A172 (cell line): ENCODE measurements around the gene CD19. TPM values are rescaled to one million over a fixed set of nuclear protein-coding genes. Genes with fewer than 3 reads are reported as not detected.
"Not testable (repeated sequence)": the region's sequence is repeated elsewhere in the genome, so short reads cannot be mapped to it uniquely, and the experiment has no call there.

Experiments used
- DNase-seq: peaks from one replicate; pipeline ENCODE4 v3.0.0-alpha.2; 2015; ENCODE audit warnings: low spot score
- total RNA-seq: library from RNA; depleted of rRNA; stranded (reverse); fragments of >200 nt; shearing (Covaris generic); gene quantifications from 2 replicates; pipeline ENCODE4 v1.2.3, GENCODE V29; 2014

CD19 gene
- total RNA-seq, 1 experiment from 2014 or later, result not detected

DNA sequence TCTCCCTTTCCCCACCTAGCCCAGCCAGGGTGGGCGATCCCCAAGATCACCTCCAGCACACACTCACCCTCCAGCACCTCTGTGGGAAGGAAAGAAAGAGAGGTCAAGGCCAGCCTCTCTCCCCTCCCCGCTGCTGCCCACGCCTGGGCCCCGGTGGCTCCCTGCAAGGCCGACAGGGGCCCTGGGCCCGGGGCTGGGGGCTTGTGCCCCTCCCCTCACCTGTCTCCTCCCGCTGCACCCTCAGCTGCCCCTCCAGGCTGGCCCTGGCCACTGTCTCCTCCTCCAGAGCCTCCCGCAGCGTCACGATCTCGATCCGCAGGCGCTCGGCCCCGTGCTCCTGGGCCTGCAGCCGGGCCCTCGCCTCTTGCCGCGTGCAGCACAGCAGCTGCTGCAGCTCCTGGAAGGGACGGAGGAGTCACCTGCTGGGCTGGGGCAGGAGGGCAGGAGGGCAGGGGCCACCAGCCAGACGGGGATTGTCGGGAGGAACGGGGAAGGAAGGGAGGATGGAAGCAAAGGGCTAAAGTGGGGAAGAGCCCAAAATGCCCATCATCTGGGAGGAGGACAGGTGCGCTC lies 25.9 kb upstream of the CD19 start:
- no peak for DNase-seq

DNA sequence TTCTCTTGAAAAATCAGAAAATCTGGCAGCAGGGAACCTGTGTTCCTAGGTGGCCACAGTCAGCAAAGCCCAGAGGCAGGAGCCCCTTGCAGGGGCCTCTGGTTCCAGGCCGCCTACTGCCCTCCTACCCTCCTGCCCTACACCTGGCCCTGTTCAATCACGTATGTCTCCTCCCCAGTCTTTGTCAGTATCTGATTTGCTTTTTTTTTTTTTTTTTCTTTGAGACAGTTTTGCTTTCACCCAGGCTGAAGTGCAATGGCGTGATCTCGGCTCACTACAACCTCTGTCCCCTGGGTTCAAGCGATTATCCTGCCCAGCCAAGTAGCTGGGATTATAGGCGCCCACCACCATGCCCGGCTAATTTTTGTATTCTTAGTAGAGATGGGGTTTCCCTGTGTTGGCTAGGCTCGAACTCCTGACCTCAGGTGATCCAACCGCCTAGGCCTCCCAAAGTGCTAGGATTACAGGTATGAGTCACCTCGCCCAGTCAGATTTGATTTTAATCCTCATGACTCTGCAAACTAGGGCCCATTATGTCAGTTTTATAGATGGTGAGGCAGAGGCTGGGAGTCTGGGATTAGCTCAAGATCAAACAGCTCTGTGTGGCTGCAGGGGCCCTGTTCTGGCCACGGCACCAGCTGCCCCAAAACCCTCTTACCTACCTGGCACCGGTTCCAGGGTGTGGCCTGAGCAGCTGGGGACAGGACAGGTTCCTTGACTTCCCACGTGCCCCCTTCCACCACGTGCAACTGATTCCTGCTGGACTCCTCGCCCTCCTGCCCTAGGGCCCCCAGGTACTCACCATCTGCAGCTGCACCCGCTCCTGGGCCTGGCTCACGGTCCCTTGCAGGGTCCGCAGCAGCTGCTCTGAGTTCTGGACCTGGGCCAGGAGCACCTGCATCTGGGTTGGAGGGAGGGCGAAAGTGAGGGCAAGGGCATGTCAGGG lies 21.4 kb upstream of the CD19 start:
- peak; percentile 62 for DNase-seq

DNA sequence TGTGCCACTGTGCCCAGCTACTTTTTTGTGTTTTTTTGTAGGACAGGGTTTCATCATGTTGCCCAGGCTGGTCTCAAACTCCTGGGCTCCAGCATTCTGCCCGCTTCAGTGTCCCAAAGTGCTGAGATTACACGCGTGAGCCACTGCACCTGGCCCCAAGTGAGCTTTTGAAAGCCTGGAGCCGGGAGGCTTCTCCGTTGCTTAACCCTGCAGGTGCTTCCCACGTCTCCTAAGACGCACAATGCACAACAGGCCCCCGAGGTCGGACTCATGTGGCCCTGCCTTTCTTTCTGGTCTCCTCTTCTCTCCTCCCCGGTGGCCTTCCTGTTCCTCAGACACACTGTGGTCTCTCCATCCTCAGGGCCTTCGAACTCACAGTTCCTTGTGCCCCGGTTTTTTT lies 19.2 kb upstream of the CD19 start:
- no peak for DNase-seq

DNA sequence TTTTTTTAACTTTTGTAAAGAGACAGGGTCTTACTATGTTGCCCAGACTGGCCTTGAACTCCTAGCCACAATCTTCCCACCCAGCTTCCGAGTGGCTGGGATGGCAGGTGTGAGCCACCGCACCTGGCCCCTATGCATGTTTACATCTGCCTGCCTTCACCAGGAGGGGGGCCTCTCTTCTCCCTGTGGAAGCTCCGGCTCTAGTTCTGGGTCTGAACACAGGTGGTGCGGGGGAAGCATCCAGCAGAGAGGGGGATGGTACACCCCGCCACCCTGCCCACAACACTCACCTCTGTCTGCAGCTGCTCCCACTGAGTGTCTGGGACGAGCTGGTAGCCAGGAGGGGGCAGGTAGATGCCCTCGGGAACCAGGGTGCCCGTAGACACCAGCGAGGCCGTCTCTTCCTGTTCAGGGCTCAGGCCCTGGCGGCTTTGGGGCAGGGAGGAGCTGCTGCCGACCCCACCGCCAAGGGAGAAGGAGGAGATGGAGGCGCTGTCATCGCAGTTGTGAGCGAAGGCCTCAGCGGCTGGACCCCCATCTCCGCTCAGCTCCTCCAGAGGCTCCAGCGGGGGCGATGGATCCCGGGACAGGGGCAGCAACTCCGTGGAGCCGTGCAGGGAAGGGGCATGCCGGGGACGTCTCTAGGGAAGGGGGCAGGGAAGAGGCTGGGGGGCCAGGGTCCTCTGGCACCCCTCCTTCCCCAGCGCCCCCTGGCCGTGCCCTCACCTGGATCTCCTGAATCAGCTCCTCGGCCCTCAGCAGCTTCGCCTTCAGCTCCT lies 17.6 kb upstream of the CD19 start:
- DNase-seq, result no peak

DNA sequence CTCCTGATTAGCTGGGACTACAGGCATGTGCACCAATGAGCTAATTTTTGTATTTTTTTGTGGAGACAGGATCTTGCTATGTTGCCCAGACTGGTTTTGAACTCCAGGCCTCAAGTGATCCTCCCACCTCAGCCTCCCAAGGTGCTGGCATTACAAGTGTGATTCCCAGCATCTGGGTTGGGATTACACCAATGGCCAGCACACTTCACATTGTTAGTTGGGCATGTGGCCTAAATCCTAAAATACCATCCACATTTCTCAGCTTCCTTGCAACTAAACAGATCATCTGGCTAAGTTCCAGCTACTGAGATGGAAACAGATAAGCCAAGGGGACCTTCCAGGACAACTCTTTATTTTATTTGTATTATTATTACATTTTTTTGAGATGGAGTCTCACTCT lies 16.6 kb upstream of the CD19 start:
- peak; percentile 73 for DNase-seq

DNA sequence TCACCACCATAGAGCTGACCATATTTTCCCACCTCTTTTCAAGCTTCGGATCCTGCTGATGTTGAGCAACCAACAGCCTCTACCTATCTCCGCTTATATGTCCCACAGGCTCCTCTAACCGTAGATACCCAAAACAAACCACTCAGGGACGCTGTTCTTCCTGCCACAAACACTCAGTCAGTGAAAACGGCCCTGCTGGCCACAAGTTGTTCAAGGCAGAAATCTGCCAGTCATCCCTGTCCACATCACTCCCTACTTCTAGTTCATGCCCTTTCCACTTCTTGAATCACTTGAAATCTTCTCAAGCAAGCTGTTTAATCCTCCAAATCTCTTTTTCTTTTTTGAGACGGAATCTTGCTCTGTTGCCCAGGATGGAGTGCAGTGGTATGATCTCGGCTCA lies 14.7 kb upstream of the CD19 start:
- no peak for DNase-seq

DNA sequence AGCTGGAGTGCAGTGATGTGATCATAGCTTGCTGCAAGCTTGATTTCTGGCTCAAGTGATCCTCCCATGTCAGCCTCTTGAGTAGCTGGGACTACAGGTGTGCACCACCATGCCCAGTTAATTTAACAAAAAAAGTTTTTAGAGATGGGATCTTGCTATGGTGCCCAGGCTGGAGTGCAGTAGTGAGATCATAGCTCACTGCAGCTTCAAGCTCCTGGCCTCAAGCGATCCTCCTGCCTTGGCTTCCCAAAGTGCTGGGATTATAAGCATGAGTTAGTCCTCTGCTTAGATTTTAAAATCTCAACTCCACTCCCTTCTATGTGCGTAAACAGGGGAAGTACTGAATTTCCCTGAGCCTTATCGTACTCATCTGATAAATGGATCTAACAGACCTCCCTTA lies 13.1 kb upstream of the CD19 start:
- no peak for DNase-seq

DNA sequence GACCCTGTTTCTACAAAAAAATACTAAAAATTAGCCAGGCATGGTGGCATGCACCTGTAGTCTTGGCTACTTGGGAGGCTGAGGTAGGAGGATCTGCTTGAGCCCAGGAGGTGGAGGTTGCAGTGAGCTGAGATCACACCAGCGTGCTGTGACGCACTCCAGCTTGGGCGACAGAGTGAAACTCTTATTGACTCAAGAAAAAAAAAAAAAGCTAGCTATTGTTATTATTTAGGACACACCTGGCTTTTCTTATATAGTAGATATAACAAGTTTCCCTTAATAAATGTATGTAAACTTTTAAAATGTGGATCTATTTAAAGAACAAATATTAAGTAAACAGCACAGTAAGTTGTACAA lies 8.6 kb upstream of the CD19 start:
- DNase-seq, result no peak

DNA sequence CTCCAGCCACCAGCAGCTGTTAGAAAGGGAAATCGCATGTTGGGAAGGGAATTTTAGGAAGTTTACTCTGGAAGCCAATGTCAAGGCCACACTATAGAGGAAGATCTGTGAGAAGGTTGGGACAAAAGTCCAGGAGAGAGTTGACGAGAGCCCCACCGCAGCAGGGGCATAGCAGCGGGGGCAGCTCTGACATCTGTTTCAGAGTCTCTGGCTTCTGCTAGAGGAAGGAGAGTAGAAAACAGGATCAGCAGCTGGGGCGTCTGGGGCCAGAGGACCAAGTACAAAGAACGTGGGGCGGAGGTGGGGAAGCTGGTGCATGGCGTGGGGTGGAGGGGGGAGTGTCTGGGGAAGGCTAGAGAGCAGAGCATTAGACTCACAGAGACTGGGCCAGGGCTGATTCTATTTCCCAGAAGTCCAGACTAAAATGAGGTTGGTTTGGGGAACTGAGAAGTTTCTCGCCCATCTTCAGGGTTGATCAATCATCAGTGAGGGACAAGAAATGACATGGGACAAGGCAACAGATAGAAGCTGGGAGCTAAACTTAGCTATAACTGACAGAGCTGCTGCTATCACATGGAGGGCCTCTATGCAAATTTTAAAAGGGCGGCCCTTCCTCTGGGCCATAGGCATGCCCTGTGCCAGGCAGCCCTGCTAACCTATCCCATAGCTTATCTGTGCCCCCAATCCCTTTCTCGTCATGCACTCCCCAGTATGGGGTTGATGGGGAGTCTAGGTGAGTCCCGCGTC lies 7.9 kb upstream of the CD19 start:
- DNase-seq, result no peak

DNA sequence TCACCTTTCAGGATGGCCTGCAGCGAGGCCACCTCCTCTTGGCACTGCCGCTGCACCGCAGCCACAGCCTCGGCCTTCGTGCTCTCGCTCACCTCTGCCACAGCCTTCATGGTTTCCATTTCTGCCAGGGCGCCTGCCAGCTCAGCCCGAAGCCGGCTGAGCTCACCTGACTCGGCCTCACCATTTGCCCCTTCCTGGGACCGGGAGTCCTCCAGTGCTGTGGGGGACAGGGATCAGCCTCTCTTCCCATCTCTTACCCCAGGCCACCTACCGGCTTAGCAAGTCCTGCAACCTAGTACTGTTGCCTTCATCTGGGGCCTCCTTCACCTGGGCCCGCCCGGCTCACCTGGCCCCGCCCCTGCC lies 7.4 kb upstream of the CD19 start:
- no peak for DNase-seq

DNA sequence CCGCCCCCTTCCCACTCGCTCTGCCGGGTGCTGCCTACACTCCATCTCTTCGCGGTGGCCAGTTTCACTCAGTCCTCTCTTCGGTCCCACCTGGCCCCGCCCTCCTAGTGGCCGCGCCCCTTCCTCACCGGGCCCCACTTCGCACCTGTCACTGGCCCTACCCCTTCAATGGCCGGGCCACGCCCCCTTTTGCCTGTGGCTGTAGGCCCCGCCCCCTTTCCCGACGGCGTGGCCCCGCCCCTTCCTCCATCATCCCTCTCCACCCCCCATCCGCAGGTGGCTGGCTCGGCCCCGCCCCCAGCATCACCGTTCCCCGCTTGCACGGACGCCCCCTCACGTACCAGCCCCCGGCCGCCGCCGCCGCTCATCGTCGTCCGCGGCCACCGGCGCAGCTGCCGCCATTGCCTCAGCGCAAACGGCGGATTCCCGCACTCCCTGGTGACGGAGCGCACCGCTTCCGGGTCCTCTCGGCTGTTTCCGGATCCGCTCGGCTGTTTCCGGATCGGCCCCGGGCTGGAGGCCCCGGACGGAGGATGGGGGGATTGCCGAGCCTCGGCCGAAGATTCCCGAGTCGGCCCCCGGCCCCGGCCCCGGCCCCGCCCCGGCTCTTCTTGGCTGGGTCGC lies 6.9 kb upstream of the CD19 start, which contains the start of gene RABEP2:
Gene RABEP2, minus strand, starts transcription at position 477 of the 624 bp plus-strand sequence. Its CDS starts 75 bp downstream, at position 402.
- peak; percentile 81 for DNase-seq

DNA sequence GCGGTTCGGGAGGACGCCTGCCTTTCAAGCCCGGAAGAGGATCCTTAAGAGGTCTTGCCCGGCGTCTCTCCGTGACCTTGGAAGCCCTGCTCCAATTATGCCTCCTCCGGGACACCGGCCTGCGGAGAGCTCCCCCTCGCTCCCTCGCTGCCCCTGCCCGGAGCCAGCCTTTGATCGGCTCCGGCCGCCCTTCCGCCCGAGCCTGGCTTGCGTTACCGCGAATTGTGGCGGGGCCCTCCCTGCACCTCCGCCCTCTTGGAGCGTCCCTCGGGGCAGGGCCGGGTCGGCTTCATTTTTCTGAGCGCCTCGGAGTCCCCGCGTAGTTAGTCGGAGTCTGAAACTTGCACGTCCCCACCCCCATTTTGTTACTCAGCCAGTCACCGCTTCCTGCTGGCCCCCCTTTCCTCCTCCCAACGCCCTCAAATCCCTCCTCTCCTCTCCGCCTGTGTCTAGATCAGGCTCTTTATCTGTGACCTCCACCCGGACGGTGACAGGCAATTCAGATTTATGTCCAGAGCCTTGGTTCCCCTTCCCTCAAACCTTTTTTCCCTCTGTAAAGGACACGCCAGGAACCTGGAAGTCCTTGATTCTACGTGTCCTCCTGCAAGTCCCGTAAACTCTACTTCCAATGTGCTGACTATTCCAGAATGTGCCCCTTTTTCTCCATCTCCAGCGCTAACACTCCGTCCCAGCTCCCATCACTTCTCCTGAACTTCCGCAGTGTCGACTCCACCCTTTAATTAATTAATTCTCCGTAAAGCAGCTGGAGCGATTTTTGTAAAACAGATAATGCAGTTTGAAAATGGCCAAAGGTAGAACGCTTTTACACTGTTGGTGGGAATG lies 6.2 kb upstream of the CD19 start:
- peak; percentile 84 for DNase-seq

DNA sequence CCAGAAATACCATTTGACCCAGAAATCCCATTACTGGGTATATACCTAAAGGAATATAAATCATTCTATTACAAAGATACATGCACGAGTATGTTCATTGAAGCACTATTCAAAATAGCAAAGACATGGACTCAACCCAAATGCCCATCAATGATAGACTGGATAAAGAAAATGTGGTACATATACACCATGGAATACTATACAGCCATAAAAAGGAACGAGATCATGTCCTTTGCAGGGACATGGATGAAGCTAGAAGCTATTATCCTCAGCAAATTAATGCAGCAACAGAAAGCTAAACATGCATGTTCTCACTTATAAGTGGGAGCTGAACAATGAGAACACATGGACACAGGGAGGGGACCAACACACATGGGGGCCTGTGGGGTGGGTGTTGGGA lies 5.5 kb upstream of the CD19 start:
- not testable (repeated sequence) for DNase-seq

DNA sequence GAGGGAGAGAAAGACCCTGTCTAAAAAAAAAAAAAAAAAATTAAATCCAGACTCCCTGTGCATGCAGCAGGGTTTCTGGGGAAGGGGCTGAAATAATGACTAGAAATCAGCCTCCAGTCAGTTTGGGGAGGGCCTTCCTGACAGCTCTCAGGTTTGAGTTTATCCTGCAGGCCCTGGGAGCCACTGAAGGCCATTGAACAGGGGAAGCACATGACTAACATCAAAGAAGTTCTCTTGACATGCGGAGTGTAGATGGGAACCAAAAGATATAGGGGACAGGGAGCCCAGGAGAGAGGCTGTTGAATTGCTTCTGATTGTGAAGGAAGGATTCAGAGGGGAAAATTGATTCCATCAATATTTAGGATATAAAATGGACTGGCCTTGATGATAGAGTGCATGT lies 4.0 kb upstream of the CD19 start:
- DNase-seq, result no peak

DNA sequence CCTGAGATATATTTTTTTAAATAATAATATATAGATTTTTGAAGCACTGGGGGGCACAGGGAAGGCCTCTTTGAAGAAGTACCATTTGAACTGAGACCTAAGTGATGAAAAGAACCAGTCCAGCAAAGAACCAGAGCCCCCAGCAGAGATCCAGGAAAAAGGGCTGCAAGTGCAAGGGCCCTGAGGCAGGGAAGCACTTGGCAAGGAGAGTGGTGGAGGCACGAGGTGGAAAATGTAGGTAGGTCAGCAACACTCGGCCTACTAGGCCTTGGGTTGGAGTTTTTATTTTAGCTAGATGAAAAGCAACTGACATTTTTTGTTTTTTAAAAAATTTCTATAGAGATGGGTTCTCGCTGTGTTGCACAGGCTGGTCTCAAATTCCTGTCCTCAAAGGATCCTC lies 1.6 kb upstream of the CD19 start:
- DNase-seq, result no peak

DNA sequence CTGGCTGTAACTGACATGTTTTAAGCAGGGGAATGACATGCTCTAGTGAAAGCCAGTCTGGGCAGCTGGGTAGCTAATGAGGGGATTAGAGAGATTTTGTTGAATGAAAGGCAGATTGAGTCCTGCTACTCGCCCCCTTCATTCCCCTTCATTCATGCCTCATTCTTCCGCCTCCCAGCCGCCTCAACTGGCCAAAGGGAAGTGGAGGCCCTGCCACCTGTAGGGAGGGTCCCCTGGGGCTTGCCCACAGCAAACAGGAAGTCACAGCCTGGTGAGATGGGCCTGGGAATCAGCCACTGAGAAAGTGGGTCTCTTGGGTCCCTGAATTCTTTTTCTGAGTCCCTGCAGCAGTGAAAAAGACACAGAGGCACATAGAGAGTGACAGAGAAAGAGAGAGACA lies 1.1 kb upstream of the CD19 start:
- no peak for DNase-seq

DNA sequence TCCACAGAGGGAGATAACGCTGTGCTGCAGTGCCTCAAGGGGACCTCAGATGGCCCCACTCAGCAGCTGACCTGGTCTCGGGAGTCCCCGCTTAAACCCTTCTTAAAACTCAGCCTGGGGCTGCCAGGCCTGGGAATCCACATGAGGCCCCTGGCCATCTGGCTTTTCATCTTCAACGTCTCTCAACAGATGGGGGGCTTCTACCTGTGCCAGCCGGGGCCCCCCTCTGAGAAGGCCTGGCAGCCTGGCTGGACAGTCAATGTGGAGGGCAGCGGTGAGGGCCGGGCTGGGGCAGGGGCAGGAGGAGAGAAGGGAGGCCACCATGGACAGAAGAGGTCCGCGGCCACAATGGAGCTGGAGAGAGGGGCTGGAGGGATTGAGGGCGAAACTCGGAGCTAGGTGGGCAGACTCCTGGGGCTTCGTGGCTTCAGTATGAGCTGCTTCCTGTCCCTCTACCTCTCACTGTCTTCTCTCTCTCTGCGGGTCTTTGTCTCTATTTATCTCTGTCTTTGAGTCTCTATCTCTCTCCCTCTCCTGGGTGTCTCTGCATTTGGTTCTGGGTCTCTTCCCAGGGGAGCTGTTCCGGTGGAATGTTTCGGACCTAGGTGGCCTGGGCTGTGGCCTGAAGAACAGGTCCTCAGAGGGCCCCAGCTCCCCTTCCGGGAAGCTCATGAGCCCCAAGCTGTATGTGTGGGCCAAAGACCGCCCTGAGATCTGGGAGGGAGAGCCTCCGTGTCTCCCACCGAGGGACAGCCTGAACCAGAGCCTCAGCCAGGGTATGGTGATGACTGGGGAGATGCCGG lies 769 bp downstream of the CD19 start:
- DNase-seq, result no peak

DNA sequence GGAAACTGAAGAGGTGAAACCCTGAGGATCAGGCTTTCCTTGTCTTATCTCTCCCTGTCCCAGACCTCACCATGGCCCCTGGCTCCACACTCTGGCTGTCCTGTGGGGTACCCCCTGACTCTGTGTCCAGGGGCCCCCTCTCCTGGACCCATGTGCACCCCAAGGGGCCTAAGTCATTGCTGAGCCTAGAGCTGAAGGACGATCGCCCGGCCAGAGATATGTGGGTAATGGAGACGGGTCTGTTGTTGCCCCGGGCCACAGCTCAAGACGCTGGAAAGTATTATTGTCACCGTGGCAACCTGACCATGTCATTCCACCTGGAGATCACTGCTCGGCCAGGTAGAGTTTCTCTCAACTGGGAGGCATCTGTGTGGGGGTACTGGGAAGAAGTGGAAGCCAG lies 1.4 kb downstream of the CD19 start:
- DNase-seq, result no peak

DNA sequence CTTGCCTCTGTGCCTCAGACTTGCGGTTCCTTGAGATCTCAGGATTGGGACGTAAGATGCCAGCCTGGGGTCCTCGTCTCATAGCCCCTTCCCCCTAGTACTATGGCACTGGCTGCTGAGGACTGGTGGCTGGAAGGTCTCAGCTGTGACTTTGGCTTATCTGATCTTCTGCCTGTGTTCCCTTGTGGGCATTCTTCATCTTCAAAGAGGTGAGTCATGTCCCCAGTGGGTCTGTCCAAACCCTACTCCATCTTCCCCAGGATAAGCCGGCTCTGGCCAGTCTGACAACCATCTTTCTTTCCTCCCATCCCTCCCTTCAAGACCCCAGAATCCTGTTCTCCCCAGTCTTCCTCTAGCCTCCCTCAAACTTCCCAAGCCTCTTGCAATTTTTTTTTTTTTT lies 3.6 kb downstream of the CD19 start:
- peak; percentile 19 for DNase-seq
